Hepatocyte (in vitro differentiated cells): Measurements from ENCODE around the gene DPP3.
"Not testable (repeated sequence)": the region's sequence is repeated elsewhere in the genome, so short reads cannot be mapped to it uniquely, and the experiment has no call there.

ENCODE experiments used
- CTCF ChIP-seq: fragments of 200-600 bp; sonication (generic); IDR thresholded peaks from 2 replicates; pipeline ENCODE4 v1.5.1; 2016; ENCODE audit warnings: antibody characterized with exemption, mild to moderate bottlenecking; ENCODE audit not compliant: poor library complexity
- EZH2 ChIP-seq: fragments of 200-600 bp; sonication (generic); IDR thresholded peaks from 2 replicates; pipeline ENCODE4 v1.6.1; 2016; ENCODE audit warnings: antibody characterized with exemption, mild to moderate bottlenecking, borderline replicate concordance

GRCh38 chr11:66440101-66440939 lies 39.9 kb upstream of the DPP3 start:
- TF ChIP-seq CTCF, EZH2: not testable (repeated sequence)
